H9 (cell line): ENCODE results near the gene TGFA. TPM values are rescaled to one million over a fixed set of nuclear protein-coding genes. Genes with fewer than 3 reads are reported as not detected.

Experiments used
- DNase-seq: peaks from one replicate; pipeline ENCODE4 v3.0.0-alpha.2; 2017
- H2AFZ ChIP-seq: one replicate; pipeline ENCODE4 v1.6.1; 2013; ENCODE audit warnings: mild to moderate bottlenecking, low read length, control low read depth, moderate library complexity
- H2AK5ac ChIP-seq: 2 replicates; pipeline ENCODE4 v1.6.1; 2013; ENCODE audit warnings: low read length, control low read depth, mixed read lengths; ENCODE audit not compliant: insufficient read length
- H2BK120ac ChIP-seq: one replicate; pipeline ENCODE4 v1.6.1; 2013; ENCODE audit warnings: low read depth, mild to moderate bottlenecking, low read length, control low read depth, inconsistent platforms; ENCODE audit not compliant: poor library complexity, severe bottlenecking
- H2BK12ac ChIP-seq: 2 replicates; pipeline ENCODE4 v1.6.1; 2013; ENCODE audit warnings: low read length, control low read depth, mixed read lengths, low read depth; ENCODE audit not compliant: insufficient read length
- H2BK15ac ChIP-seq: 2 replicates; pipeline ENCODE4 v1.6.1; 2013; ENCODE audit warnings: low read depth, low read length, control low read depth
- H2BK20ac ChIP-seq: one replicate; pipeline ENCODE4 v1.6.1; 2013; ENCODE audit warnings: low read depth, mild to moderate bottlenecking, low read length, control low read depth, inconsistent platforms; ENCODE audit not compliant: poor library complexity, severe bottlenecking
- H2BK5ac ChIP-seq: 2 replicates; pipeline ENCODE4 v1.6.1; 2013; ENCODE audit warnings: low read length, control low read depth, mixed read lengths; ENCODE audit not compliant: insufficient read length
- H3K14ac ChIP-seq: 2 replicates; pipeline ENCODE4 v1.6.1; 2013; ENCODE audit warnings: low read length, control low read depth; ENCODE audit not compliant: insufficient read depth
- H3K18ac ChIP-seq: 2 replicates; pipeline ENCODE4 v1.6.1; 2013; ENCODE audit warnings: low read depth, mild to moderate bottlenecking, mixed read lengths, low read length, control low read depth; ENCODE audit not compliant: insufficient read length
- H3K23ac ChIP-seq: 2 replicates; pipeline ENCODE4 v1.6.1; 2013; ENCODE audit warnings: low read length, control low read depth, mixed read lengths, low read depth; ENCODE audit not compliant: insufficient read length
- H3K23me2 ChIP-seq: 2 replicates; pipeline ENCODE4 v1.6.1; 2013; ENCODE audit warnings: low read depth, mild to moderate bottlenecking, mixed read lengths, low read length, control low read depth; ENCODE audit not compliant: insufficient read length, poor library complexity, severe bottlenecking
- H3K27ac ChIP-seq: 2 replicates; pipeline ENCODE4 v1.5.1; 2013; ENCODE audit warnings: low read length, control low read depth, mixed read lengths, low read depth; ENCODE audit not compliant: insufficient read length
- H3K27me3 ChIP-seq: 2 replicates; pipeline ENCODE4 v1.6.1; 2013; ENCODE audit warnings: low read length, control low read depth, inconsistent platforms; ENCODE audit not compliant: insufficient read depth
- H3K4ac ChIP-seq: 2 replicates; pipeline ENCODE4 v1.6.1; 2013; ENCODE audit warnings: low read depth, mild to moderate bottlenecking, control low read depth, inconsistent platforms, low read length, moderate library complexity
- H3K4me1 ChIP-seq: 2 replicates; pipeline ENCODE4 v1.6.1; 2013; ENCODE audit warnings: low read length, control low read depth, inconsistent platforms; ENCODE audit not compliant: insufficient read depth
- H3K4me2 ChIP-seq: 2 replicates; pipeline ENCODE4 v1.6.1; 2013; ENCODE audit warnings: low read length, control low read depth, mixed read lengths; ENCODE audit not compliant: insufficient read length, insufficient read depth
- H3K56ac ChIP-seq: 2 replicates; pipeline ENCODE4 v1.6.1; 2013; ENCODE audit warnings: low read depth, mild to moderate bottlenecking, mixed read lengths, low read length, control low read depth; ENCODE audit not compliant: insufficient read length
- H3K79me1 ChIP-seq: 2 replicates; pipeline ENCODE4 v1.6.1; 2013; ENCODE audit warnings: low read depth, mild to moderate bottlenecking, moderate library complexity, low read length, control low read depth, inconsistent platforms; ENCODE audit not compliant: insufficient read depth, poor library complexity, severe bottlenecking
- H3K79me2 ChIP-seq: 2 replicates; pipeline ENCODE4 v1.6.1; 2013; ENCODE audit warnings: low read length, control low read depth, inconsistent platforms; ENCODE audit not compliant: insufficient read depth
- H3K9ac ChIP-seq: 2 replicates; pipeline ENCODE4 v1.6.1; 2013; ENCODE audit warnings: low read length, control low read depth, mixed read lengths; ENCODE audit not compliant: insufficient read length; ENCODE audit errors: extremely low read depth
- H3K9me3 ChIP-seq: one replicate; pipeline ENCODE4 v1.6.1; 2013; ENCODE audit warnings: low read depth, low read length, inconsistent platforms; ENCODE audit not compliant: control insufficient read depth
- H3T11ph ChIP-seq: one replicate; pipeline ENCODE4 v1.6.1; 2013; ENCODE audit warnings: mild to moderate bottlenecking, low read length, control low read depth, inconsistent platforms
- H4K20me1 ChIP-seq: one replicate; pipeline ENCODE4 v1.6.1; 2013; ENCODE audit not compliant: control insufficient read depth, insufficient read length, insufficient read depth
- H4K5ac ChIP-seq: 2 replicates; pipeline ENCODE4 v1.6.1; 2013; ENCODE audit warnings: low read depth, mild to moderate bottlenecking, mixed read lengths, low read length, control low read depth; ENCODE audit not compliant: insufficient read length
- H4K8ac ChIP-seq: replicated peaks from 2 replicates; pipeline ENCODE4 v1.6.1; 2013; ENCODE audit warnings: low read length, control low read depth, mixed read lengths, low read depth; ENCODE audit not compliant: insufficient read length
- H4K91ac ChIP-seq: 2 replicates; pipeline ENCODE4 v1.6.1; 2013; ENCODE audit warnings: low read depth, mild to moderate bottlenecking, moderate library complexity, mixed read lengths, low read length, control low read depth; ENCODE audit not compliant: insufficient read length
- H3K27ac Mint-ChIP-seq, 3 experiments: 2 replicates in 2 of 3; 3 replicates in 1 of 3; pipeline ENCODE4 v1.8.0; 2020 to 2021; ENCODE audit warnings: mixed read lengths in 3 of 3, mild to moderate bottlenecking in 1 of 3, moderate library complexity in 1 of 3
- H3K27me3 Mint-ChIP-seq: 2 replicates; pipeline ENCODE4 v1.8.0; 2021; ENCODE audit warnings: low read depth, mild to moderate bottlenecking, moderate library complexity, mixed read lengths
- H3K36me3 Mint-ChIP-seq, 3 experiments: 2 replicates in 2 of 3; 3 replicates in 1 of 3; pipeline ENCODE4 v1.8.0; 2020 to 2021; ENCODE audit warnings: low read depth in 3 of 3, mixed read lengths in 3 of 3; ENCODE audit not compliant: insufficient read depth in 1 of 3
- H3K4me1 Mint-ChIP-seq, 2 experiments: 2 replicates each; pipeline ENCODE4 v1.8.0; 2020; ENCODE audit warnings: mixed read lengths in 2 of 2
- H3K4me3 Mint-ChIP-seq, 2 experiments: 2 replicates in 1 of 2; 3 replicates in 1 of 2; pipeline ENCODE4 v1.8.0; 2020 to 2021; ENCODE audit warnings: mild to moderate bottlenecking in 2 of 2, mixed read lengths in 2 of 2, moderate library complexity in 1 of 2
- H3K9me3 Mint-ChIP-seq, 2 experiments: 2 replicates in 1 of 2; 3 replicates in 1 of 2; pipeline ENCODE4 v1.8.0; 2020; ENCODE audit warnings: mild to moderate bottlenecking in 2 of 2, mixed read lengths in 2 of 2, moderate library complexity in 1 of 2
- CTCF ChIP-seq: fragments of 200-600 bp; sonication (generic); conservative IDR thresholded peaks from 3 replicates; pipeline ENCODE4 v1.8.0; 2021; ENCODE audit warnings: antibody characterized with exemption, mild to moderate bottlenecking
- WGBS: extraction: QIAGEN DNeasy Blood & Tissue Kit; methylation state at CpG from one replicate; pipeline ENCODE4 v1.1.7; 2013; ENCODE audit warnings: missing lambda C conversion rate, low lambda C conversion rate, mixed read lengths; ENCODE audit not compliant: insufficient read length; ENCODE audit errors: extremely low coverage; 5-methylcytosine and 5-hydroxymethylcytosine counted together
- total RNA-seq: library from RNA; stranded (reverse); gene quantifications from 2 replicates; pipeline ENCODE4 v1.2.1, GENCODE V29; 2021

TGFA gene
- total RNA-seq, 1 experiment from 2014 or later: 3.3 TPM

GRCh38 chr2:70484086-70484485 is 69.5 kb downstream of the TGFA start:
- no peak overlapping the region for H2AK5ac ChIP-seq
- no peak overlapping the region for H4K5ac ChIP-seq
- no peak overlapping the region for H2AFZ ChIP-seq
- H3K23me2 ChIP-seq: no peaks in the 10 kb centered on the region
- no peaks in the 10 kb centered on the region for H4K20me1 ChIP-seq
- H4K8ac ChIP-seq: no peak overlapping the region
- Mint-ChIP-seq H3K27ac (no peak overlapping the region), H3K27me3 (peaks cover 8% of the 10 kb centered on the region; the same call in 1 of the 2 replicates), H3K9me3 (no peaks in the 10 kb centered on the region), H3K36me3 (no peaks in the 10 kb centered on the region; a peak in 1 of 7 replicates), H3K4me3 (no peak overlapping the region), H3K4me1 (peaks cover 2% of the 10 kb centered on the region in 2 experiments)
- no CpG with 5 or more reads among the region's 1 CpG for WGBS
- no peaks in the 10 kb centered on the region for H3K79me1 ChIP-seq
- no peak overlapping the region for H3K23ac ChIP-seq
- no peak for DNase-seq
- peaks cover 2% of the 10 kb centered on the region; the same call in 1 of the 2 replicates for H3K4me1 ChIP-seq
- H3K9ac ChIP-seq: no peak overlapping the region
- no peak overlapping the region for H3K4ac ChIP-seq
- no peak overlapping the region for H2BK5ac ChIP-seq
- H3T11ph ChIP-seq: no peak overlapping the region
- no peak overlapping the region for H2BK15ac ChIP-seq
- no peak overlapping the region for H2BK20ac ChIP-seq
- H3K9me3 ChIP-seq: no peaks in the 10 kb centered on the region
- no peak overlapping the region for H3K18ac ChIP-seq
- no peak overlapping the region for H3K56ac ChIP-seq
- no peaks in the 10 kb centered on the region for H3K27me3 ChIP-seq
- H3K79me2 ChIP-seq: no peaks in the 10 kb centered on the region
- no peak overlapping the region for H2BK120ac ChIP-seq
- H4K91ac ChIP-seq: no peak overlapping the region
- no peak overlapping the region for H3K27ac ChIP-seq
- H3K14ac ChIP-seq: no peak overlapping the region
- no peak overlapping the region for H3K4me2 ChIP-seq
- H2BK12ac ChIP-seq: no peak overlapping the region
- TF ChIP-seq CTCF: no peak
